Activated T-cell treated with anti-CD3 and anti-CD28 coated beads, Interleukin-2, amount 50 U/mL, for 48 hours (primary cell): Measurements from ENCODE around the gene TMEM204.
"Not testable (repeated sequence)": the region's sequence is repeated elsewhere in the genome, so short reads cannot be mapped to it uniquely, and the experiment has no call there.

Experiments used
- DNase-seq, 2 experiments: peaks; one replicate each; pipeline ENCODE4 v3.0.0-alpha.2; 2020

Gene TMEM204

GRCh38 chr16:1560153-1560552, 26.7 kb downstream of the TMEM204 start:
- no peak for DNase-seq

- no peak for DNase-seq
These were observed 27.4 kb downstream of the TMEM204 start for GRCh38 chr16:1560866-1561265.

GRCh38 chr16:1561266-1561665, 27.8 kb downstream of the TMEM204 start:
- no peak for DNase-seq

GRCh38 chr16:1561836-1562235, 28.4 kb downstream of the TMEM204 start:
- no peak for DNase-seq

- DNase-seq, result no peak
These were observed 30.3 kb downstream of the TMEM204 start for GRCh38 chr16:1563786-1564185.

GRCh38 chr16:1564325-1564724, 30.9 kb downstream of the TMEM204 start:
- peak in 1 of 2 experiments; percentile 43 for DNase-seq

- no peak for DNase-seq
These were observed 31.8 kb downstream of the TMEM204 start for GRCh38 chr16:1565083-1565805.

- DNase-seq, result no peak
These were observed 34.5 kb downstream of the TMEM204 start for GRCh38 chr16:1567988-1568387.

GRCh38 chr16:1571012-1571671, 37.7 kb downstream of the TMEM204 start:
- DNase-seq, result no peak

GRCh38 chr16:1572673-1573072, 39.2 kb downstream of the TMEM204 start:
- no peak for DNase-seq

- no peak for DNase-seq
These were observed 39.8 kb downstream of the TMEM204 start for GRCh38 chr16:1573301-1573700.

- DNase-seq, result no peak
These were observed 42.1 kb downstream of the TMEM204 start for GRCh38 chr16:1575578-1575977.

- DNase-seq, result no peak
These were observed 45.7 kb downstream of the TMEM204 start for GRCh38 chr16:1579214-1579613.

- DNase-seq, result no peak
These were observed 46.8 kb downstream of the TMEM204 start for GRCh38 chr16:1580256-1580655.

GRCh38 chr16:1580956-1581355, 47.5 kb downstream of the TMEM204 start:
- no peak for DNase-seq

GRCh38 chr16:1581804-1582203, 48.3 kb downstream of the TMEM204 start:
- no peak for DNase-seq

- no peak for DNase-seq
These were observed 49.7 kb downstream of the TMEM204 start for GRCh38 chr16:1583180-1583579.

GRCh38 chr16:1584926-1585484, 51.5 kb downstream of the TMEM204 start:
- no peak for DNase-seq

GRCh38 chr16:1590366-1590765, 56.9 kb downstream of the TMEM204 start:
- no peak for DNase-seq

- DNase-seq, result no peak
These were observed 57.7 kb downstream of the TMEM204 start for GRCh38 chr16:1590930-1591705.

GRCh38 chr16:1592446-1592845, 59.0 kb downstream of the TMEM204 start:
- no peak for DNase-seq

- DNase-seq, result not testable (repeated sequence)
These were observed 62.0 kb downstream of the TMEM204 start for GRCh38 chr16:1595511-1595910.

GRCh38 chr16:1596516-1596915, 63.0 kb downstream of the TMEM204 start:
- no peak for DNase-seq

GRCh38 chr16:1597154-1597553, 63.7 kb downstream of the TMEM204 start:
- no peak for DNase-seq
